Fibroblast of mammary gland (primary cell): ENCODE measurements around the gene TPO.

Experiments
- DNase-seq: peaks from one replicate; pipeline ENCODE4 v3.0.0-alpha.2; 2010; ENCODE audit warnings: low read depth
- H3K4me3 ChIP-seq: 2 replicates; pipeline ENCODE4 v1.5.1; 2011; ENCODE audit warnings: low read depth, mild to moderate bottlenecking, low read length, moderate library complexity; ENCODE audit not compliant: control insufficient read depth
- TF ChIP-seq, protein P1 (sequence below): conservative IDR thresholded peaks from 2 replicates; pipeline ENCODE4 v1.5.1; 2011; ENCODE audit warnings: low read depth, low read length, inconsistent platforms; ENCODE audit not compliant: control insufficient read depth, insufficient read depth

Gene TPO

DNA sequence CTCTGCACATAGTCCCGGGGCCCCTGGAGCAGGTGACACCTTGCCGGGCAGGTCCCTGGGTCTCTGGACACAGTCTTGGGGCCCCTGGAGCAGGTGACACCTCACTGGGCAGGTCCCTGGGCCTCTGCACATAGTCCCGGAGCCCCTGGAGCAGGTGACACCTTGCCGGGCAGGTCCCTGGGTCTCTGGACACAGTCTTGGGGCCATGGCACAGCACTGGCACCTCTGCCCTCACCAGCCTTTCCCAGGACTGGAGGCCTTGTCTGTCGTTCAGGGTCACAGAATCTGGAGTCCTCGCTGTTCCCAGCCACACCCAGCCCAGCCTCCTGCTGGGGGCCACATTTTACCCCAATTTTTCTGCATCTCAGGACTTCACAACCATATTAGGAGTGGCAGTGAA, 2.2 kb downstream of the TPO start:
- TF ChIP-seq, protein P1, sequence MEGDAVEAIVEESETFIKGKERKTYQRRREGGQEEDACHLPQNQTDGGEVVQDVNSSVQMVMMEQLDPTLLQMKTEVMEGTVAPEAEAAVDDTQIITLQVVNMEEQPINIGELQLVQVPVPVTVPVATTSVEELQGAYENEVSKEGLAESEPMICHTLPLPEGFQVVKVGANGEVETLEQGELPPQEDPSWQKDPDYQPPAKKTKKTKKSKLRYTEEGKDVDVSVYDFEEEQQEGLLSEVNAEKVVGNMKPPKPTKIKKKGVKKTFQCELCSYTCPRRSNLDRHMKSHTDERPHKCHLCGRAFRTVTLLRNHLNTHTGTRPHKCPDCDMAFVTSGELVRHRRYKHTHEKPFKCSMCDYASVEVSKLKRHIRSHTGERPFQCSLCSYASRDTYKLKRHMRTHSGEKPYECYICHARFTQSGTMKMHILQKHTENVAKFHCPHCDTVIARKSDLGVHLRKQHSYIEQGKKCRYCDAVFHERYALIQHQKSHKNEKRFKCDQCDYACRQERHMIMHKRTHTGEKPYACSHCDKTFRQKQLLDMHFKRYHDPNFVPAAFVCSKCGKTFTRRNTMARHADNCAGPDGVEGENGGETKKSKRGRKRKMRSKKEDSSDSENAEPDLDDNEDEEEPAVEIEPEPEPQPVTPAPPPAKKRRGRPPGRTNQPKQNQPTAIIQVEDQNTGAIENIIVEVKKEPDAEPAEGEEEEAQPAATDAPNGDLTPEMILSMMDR: no peak
- H3K4me3 ChIP-seq: no peak overlapping the region
- DNase-seq: no peak

DNA sequence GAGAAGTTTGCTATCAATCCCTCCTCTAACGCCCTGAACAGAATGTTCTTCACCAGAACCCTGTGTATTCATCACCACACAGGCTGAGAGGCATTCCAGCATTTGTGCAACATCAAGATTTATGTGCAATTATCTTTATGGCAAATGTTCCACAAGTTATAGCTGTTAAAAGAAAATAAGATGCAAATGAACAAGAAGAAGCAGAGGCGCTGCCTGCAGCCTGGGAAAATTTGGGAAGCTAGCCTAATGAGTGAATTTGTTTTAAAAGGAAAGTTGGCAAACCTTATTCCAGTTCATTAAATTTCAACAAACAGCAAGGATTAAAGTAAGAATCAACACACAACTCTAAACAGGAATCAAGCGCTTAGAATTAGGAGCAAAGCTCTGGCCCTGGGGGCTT, 5.3 kb downstream of the TPO start:
- TF ChIP-seq, protein P1: no peak
- DNase-seq: no peak
- H3K4me3 ChIP-seq: no peak overlapping the region

DNA sequence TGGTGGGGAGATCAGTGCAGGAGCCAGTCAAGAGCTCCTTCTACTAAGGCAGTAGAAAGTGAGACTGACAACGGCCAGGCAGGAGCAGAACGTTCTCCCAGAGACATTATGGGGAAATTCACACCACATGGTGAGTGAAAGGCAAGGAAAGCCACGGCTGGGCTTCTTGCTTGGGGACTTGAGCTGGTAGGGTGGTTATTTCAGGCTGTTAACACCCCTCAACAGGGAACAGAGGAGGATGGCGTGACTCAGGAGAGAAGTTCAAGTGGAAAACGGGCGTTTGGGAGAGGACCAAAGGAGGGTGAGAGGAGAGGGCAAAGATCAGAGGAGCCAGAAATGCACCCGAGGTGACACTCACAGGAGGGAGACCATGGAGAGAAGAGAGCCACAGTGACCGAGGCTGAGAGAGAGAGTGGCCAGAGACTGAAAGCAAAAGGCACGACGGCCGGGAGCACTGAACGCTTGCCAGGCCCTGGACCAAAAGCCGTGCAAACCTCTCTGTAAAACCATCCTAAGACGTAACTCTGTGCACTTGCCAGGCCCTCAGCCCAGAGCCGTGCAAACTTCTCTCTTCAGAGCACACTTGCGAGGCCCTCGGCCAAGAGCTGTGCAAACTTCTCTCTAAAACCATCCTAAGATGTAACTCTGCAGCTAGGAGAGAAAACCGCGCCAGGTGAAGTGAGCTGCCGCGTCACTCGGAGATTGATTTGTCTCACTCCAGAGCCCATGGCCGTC, 7.7 kb downstream of the TPO start:
- H3K4me3 ChIP-seq: no peak overlapping the region
- DNase-seq: no peak
- TF ChIP-seq, protein P1: no peak

DNA sequence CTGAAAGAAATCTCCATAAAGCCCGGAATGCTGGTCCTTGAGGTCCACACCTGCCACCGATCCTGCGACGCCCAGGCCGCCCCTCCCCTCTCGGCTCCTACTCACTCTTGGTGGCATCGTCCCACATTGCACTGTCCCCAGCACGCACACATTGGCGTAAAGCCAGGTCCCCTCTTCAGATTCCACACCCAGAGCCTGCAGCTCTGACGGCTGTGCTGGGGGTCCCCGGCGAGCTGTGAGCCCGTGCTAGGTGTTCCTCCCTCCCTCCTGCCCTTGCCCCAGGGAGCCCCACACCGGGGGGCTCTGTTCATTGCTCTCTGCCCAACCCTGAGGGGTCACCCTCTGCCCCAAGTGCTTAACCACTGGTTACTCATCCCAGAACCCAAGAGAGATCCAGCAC, 8.5 kb downstream of the TPO start:
- DNase-seq: no peak
- H3K4me3 ChIP-seq: no peak overlapping the region
- TF ChIP-seq, protein P1: no peak

DNA sequence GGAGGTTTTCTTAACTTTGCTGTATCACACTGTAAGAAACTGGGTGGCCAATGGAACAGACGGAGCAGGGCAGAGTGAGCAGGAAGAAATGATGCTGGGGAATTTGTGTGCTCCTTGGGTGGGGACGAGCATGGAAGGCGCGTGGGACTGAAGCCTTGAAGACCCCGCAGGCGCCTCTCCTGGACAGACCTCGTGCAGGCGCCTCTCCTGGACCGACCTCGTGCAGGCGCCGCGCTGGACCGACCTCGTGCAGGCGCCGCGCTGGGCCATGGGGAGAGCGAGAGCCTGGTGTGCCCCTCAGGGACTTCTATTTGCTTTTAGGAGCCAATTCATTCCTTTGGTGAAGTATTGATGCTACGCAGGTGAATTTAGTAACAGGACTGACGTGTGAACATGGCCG, 8.9 kb downstream of the TPO start:
- TF ChIP-seq, protein P1: no peak
- no peak overlapping the region for H3K4me3 ChIP-seq
- no peak for DNase-seq

DNA sequence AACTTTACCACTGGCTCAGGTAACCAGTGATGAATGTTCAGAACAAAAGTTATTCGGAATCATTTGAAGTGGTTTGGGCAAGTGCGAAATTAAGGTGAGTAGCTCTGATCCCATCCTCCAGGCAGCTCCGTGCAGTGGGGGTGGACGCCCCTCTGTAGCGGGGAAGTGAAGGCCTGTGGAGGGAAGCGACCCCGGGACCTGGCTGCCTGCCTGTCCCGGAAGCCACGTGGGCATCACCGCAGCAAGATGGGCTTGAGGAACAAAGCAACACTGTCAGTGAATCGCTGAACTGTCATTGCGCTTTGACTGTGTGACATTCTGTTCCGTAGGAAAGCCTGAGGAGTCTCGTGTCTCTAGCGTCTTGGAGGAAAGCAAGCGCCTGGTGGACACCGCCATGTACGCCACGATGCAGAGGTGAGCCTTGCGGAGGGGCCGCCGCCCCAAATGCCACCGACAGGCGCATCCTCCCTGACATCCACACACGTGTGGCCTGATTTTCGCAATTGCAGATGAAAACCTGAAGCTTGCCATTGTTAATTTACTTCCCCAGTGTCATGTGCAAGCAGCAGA, 9.5 kb downstream of the TPO start:
- H3K4me3 ChIP-seq: no peak overlapping the region
- no peak for DNase-seq

More for the DNA sequence above, 9.5 kb downstream of the TPO start:
- TF ChIP-seq, protein P1: no peak
